Activated CD4-positive, alpha-beta T cell treated with anti-CD3 and anti-CD28 coated beads, Interleukin-2, amount 10 ng/mL, durations not matched to agents 7 days and 5 days (primary cell): Measurements from ENCODE around the gene CEP295NL. TPM values are rescaled to one million over a fixed set of nuclear protein-coding genes. Genes with fewer than 3 reads are reported as not detected.

Experiments used
- total RNA-seq, 2 experiments: library from RNA; stranded (reverse); gene quantifications; one replicate each; pipeline ENCODE4 v1.2.3, GENCODE V29; 2021

The CEP295NL gene
- total RNA-seq, 2 experiments from 2014 or later: 0.10 TPM; not detected in 1

Other genes starting within 250 kb of the CEP295NL start
- 100 to 1,000 TPM; 244 to 251 TPM for gene CYTH1, start 120.9 kb downstream of the CEP295NL start, total RNA-seq
- 10 to 100 TPM; 79.0 to 92.9 TPM for gene USP36, start 62.4 kb downstream of the CEP295NL start, total RNA-seq
- 1 to 10 TPM; 2.4 to 2.6 TPM for gene TIMP2, start 22.2 kb upstream of the CEP295NL start, total RNA-seq
- gene LGALS3BP, start 76.7 kb upstream of the CEP295NL start, total RNA-seq: 100 to 1,000 TPM; 269 to 284 TPM
- gene CANT1, start 106.6 kb upstream of the CEP295NL start, total RNA-seq: 10 to 100 TPM; 68.1 to 71.5 TPM
- not detected for gene C1QTNF1, start 121.0 kb upstream of the CEP295NL start, total RNA-seq
- 10 to 100 TPM; 30.8 to 36.1 TPM for gene ENGASE, start 171.6 kb upstream of the CEP295NL start, total RNA-seq